Activated B cell treated with CpG ODN at 0.5 μM for 24 hours (primary cell): Measurements from ENCODE around the gene TBXAS1. TPM values are rescaled to one million over a fixed set of nuclear protein-coding genes. Genes with fewer than 3 reads are reported as not detected.
"Not testable (repeated sequence)": the region's sequence is repeated elsewhere in the genome, so short reads cannot be mapped to it uniquely, and the experiment has no call there.

Experiments used
- ATAC-seq: fragments of 200-7000 bp; cut with Tn5 transposase; one replicate; pipeline ENCODE4 v1.10.0; 2021; ENCODE audit warnings: low read depth, mild to moderate bottlenecking, moderate library complexity
- CTCF ChIA-PET: fragments of 350-600 bp; sonication (Branson Sonifier 250); formaldehyde crosslinking; loops from one replicate; lab custom pipeline; 2021; ENCODE audit warnings: antibody characterized with exemption; lab: Charles Lee
- POLR2A ChIA-PET: fragments of 350-600 bp; sonication (Branson Sonifier 250); formaldehyde crosslinking; loops from one replicate; lab custom pipeline; 2021; ENCODE audit warnings: antibody characterized with exemption; lab: Charles Lee
- DNase-seq: peaks from one replicate; pipeline ENCODE4 v3.0.0; 2022
- H3K27ac Mint-ChIP-seq: one replicate; pipeline ENCODE4 v1.8.0; 2020; ENCODE audit warnings: mixed read lengths
- H3K27me3 Mint-ChIP-seq: one replicate; pipeline ENCODE4 v1.8.0; 2021; ENCODE audit warnings: mixed read lengths
- H3K36me3 Mint-ChIP-seq: one replicate; pipeline ENCODE4 v1.8.0; 2021; ENCODE audit warnings: low read depth, mixed read lengths
- H3K4me1 Mint-ChIP-seq: one replicate; pipeline ENCODE4 v1.8.0; 2021; ENCODE audit warnings: mixed read lengths
- H3K4me3 Mint-ChIP-seq: one replicate; pipeline ENCODE4 v1.8.0; 2020; ENCODE audit warnings: mild to moderate bottlenecking, mixed read lengths
- H3K9me3 Mint-ChIP-seq: one replicate; pipeline ENCODE4 v1.8.0; 2020; ENCODE audit warnings: mixed read lengths
- intact Hi-C: fragments of 100-400 bp; cut with micrococcal nuclease; formaldehyde crosslinking; loops from one replicate; pipeline ENCODE4 v1.15.1; 2024
- total RNA-seq: library from RNA; stranded (reverse); gene quantifications from 2 replicates; pipeline ENCODE4 v1.2.3, GENCODE V29; 2022
- TF ChIP-seq, protein P1 (sequence below): fragments of 200-600 bp; IDR thresholded peaks from one replicate; pipeline ENCODE4 v1.8.0; 2022; ENCODE audit warnings: antibody characterized with exemption, mild to moderate bottlenecking

TBXAS1 gene
- total RNA-seq, 1 donor from 2014 or later: 3.8 TPM

DNA sequence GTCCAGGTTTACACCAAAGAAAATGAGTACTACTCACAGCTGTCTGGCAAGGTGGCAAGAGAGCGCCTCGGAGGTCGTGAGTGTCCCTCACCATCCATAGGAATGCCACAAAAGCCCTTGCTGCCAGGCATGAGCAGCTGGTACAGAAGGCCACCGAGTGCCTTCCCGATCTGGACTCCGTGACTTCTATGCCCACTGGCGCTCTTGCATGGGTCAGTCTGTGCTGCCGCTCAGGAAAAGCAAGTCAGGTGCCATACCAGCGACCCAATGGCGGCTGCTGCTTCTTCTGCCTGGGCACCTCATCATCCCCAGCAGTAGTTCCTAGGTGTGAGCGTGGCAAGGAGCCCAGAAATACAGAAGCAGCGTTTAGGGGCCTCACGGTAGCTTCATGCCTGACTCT is 11.7 kb downstream of the TBXAS1 start:
- Mint-ChIP-seq H3K27me3 (no peaks in the 10 kb centered on the region), H3K27ac (no peak overlapping the region), H3K4me1 (peaks cover 12% of the 10 kb centered on the region), H3K36me3 (no peaks in the 10 kb centered on the region), H3K9me3 (peaks cover 4% of the 10 kb centered on the region), H3K4me3 (no peak overlapping the region)
- ATAC-seq (no peak), DNase-seq (no peak)
- CTCF ChIA-PET: no interaction called here
- intact Hi-C loops: no loop called here
- POLR2A ChIA-PET: interaction anchor here (0.5 to 1.0 kb wide), 2 partner anchors 11 to 267 kb away, joined by 3 to 5 read pairs; no protein-coding TSS in a partner anchor
- TF ChIP-seq, protein P1, sequence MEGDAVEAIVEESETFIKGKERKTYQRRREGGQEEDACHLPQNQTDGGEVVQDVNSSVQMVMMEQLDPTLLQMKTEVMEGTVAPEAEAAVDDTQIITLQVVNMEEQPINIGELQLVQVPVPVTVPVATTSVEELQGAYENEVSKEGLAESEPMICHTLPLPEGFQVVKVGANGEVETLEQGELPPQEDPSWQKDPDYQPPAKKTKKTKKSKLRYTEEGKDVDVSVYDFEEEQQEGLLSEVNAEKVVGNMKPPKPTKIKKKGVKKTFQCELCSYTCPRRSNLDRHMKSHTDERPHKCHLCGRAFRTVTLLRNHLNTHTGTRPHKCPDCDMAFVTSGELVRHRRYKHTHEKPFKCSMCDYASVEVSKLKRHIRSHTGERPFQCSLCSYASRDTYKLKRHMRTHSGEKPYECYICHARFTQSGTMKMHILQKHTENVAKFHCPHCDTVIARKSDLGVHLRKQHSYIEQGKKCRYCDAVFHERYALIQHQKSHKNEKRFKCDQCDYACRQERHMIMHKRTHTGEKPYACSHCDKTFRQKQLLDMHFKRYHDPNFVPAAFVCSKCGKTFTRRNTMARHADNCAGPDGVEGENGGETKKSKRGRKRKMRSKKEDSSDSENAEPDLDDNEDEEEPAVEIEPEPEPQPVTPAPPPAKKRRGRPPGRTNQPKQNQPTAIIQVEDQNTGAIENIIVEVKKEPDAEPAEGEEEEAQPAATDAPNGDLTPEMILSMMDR: no peak

DNA sequence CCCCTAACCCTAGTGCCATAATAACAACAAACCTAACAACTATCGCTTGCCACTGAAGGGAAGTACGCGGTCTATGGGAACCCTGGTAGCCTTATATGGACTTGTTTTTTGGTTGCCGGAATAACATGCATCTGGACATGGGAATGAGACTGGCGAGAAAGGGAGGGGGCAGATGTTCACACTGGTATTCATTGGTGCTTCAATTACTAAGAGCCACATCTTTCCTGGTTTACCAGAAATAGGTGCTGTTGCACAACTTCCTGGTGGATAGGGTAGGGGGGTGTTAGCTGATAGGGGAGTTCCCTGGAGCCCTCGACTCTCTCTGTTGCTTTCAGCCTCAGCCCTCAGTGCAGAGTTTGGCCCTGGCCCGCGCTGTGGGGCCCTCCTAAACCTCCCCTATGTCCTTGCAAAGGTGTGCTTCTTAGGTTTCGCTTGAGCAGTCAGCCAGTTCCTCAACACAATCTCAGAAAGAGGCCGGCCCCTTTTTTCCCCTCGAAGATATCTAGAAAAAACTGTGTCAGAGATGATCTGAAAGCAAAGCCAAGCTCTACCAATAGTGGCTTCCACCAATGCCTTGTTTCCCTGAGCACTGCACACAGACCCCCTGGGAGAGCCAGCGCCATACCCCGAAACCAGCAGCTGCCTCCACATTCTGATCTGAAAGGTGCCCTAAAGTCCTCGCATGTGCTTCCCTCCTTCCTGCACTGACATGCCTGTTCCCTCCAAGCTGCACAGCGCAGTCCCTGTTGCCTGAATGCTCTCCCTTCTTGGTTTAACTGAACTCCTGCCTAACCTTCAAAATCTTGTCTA is 13.5 kb downstream of the TBXAS1 start:
- ATAC-seq (peak; percentile 31), DNase-seq (no peak)
- TF ChIP-seq, protein P1: no peak
- Mint-ChIP-seq H3K27me3 (no peaks in the 10 kb centered on the region), H3K9me3 (no peaks in the 10 kb centered on the region), H3K4me3 (no peak overlapping the region), H3K27ac (no peak overlapping the region), H3K4me1 (peaks cover 12% of the 10 kb centered on the region), H3K36me3 (no peaks in the 10 kb centered on the region)
- ChIA-PET CTCF (no interaction called here), POLR2A (no interaction called here)
- intact Hi-C loops: no loop called here

DNA sequence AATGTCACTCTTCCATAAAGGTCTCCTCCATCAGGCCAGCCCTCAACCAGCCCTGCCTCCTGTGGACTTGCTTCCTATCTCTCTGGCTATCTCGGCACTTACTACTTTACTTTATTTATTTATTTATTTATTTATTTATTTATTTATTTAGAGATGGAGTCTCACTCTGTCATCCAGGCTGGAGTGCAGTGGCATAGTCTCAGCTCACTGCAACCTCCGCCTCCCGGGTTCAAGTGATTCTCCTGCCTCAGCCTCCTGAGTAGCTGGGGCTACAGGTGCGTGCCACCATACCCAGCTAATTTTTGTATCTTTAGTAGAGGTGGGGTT is 14.1 kb downstream of the TBXAS1 start:
- DNase-seq, CTCF ChIA-PET, H3K4me3 Mint-ChIP-seq, H3K27ac Mint-ChIP-seq, H3K9me3 Mint-ChIP-seq, H3K27me3 Mint-ChIP-seq, ATAC-seq, POLR2A ChIA-PET, H3K36me3 Mint-ChIP-seq, intact Hi-C loops: not testable (repeated sequence)
- peaks cover 12% of the 10 kb centered on the region for H3K4me1 Mint-ChIP-seq

DNA sequence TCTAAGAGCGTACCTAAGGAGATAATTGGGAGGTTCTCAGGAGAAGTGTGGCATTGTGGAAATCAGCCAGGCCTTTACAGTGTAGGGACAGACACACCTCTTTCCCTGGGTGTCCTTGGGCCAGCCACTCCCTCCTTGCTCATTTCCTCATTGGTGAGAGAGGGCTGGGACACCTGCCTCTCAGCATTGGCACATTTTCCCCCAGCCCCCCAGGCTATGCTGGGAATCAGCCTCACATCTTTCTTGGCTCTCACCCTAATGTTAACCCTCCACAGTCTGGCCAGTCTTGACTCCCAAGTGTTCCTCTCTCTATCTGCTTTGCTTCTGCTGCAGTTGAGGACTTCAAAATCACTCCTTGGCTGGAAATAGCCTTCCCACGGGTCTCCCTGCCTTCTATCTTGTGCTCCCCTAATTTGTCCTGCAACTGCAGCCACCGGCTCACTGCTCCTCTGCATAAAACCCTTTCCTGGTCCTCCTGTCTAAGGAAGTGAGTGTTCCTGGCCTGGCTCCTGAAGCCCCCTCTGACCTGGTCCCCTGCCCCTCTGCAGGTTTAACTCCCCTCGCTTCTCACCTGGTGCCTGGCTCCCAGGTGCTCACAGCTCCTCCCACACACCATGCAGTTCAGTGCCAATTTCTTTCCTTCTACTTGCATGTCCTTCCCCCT is 15.8 kb downstream of the TBXAS1 start:
- no peak overlapping the region for H3K4me3 Mint-ChIP-seq
- H3K9me3 Mint-ChIP-seq: no peaks in the 10 kb centered on the region
- CTCF ChIA-PET: no interaction called here
- H3K27me3 Mint-ChIP-seq: no peaks in the 10 kb centered on the region
- H3K27ac Mint-ChIP-seq: no peak overlapping the region
- DNase-seq (no peak), ATAC-seq (no peak)
- POLR2A ChIA-PET: no interaction called here
- intact Hi-C loops: no loop called here
- peaks cover 12% of the 10 kb centered on the region for H3K4me1 Mint-ChIP-seq
- TF ChIP-seq, protein P1: no peak
- no peaks in the 10 kb centered on the region for H3K36me3 Mint-ChIP-seq

DNA sequence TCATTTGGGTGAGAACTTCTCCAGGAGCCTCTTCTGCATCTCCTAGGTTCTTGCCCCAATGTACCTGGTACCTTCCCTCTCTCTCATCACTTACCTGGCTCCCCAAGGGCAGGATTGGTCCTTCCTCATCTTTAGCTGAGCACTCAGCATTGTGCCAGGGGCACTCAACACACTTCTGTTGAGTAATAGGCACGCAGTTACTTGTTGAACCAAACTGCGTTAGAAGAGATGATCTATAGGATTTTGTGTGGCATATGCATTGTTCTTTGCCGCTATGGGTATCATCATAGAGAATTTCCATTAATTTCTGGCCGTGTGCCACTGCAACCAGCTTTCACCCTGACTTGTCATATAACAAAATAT is 16.4 kb downstream of the TBXAS1 start:
- no peak for ATAC-seq
- no peak for DNase-seq
- TF ChIP-seq, protein P1: no peak
- ChIA-PET POLR2A (no interaction called here), CTCF (no interaction called here)
- H3K9me3 Mint-ChIP-seq: no peaks in the 10 kb centered on the region
- no peak overlapping the region for H3K27ac Mint-ChIP-seq
- intact Hi-C loops: no loop called here
- no peaks in the 10 kb centered on the region for H3K27me3 Mint-ChIP-seq
- peaks cover 12% of the 10 kb centered on the region for H3K4me1 Mint-ChIP-seq
- no peak overlapping the region for H3K4me3 Mint-ChIP-seq
- H3K36me3 Mint-ChIP-seq: no peaks in the 10 kb centered on the region
